Dermis blood vessel endothelial cell (primary cell): Measurements from ENCODE around the gene AGBL5. TPM values are rescaled to one million over a fixed set of nuclear protein-coding genes. Genes with fewer than 3 reads are reported as not detected.
"Not testable (repeated sequence)": the region's sequence is repeated elsewhere in the genome, so short reads cannot be mapped to it uniquely, and the experiment has no call there.

ENCODE experiments used
- DNase-seq: peaks from one replicate; pipeline ENCODE4 v3.0.0; 2010
- total RNA-seq: library from RNA; depleted of rRNA; stranded (reverse); fragments of >200 nt; gene quantifications from 2 replicates; pipeline ENCODE4 v1.2.3, GENCODE V29; 2014

The AGBL5 gene
- total RNA-seq, 1 donor from 2014 or later = 17.0 TPM

- DNase-seq = no peak
These were observed 41.4 kb downstream of the AGBL5 start for GRCh38 chr2:27092696-27093429.

GRCh38 chr2:27093430-27094352 lies 42.2 kb downstream of the AGBL5 start:
- no peak for DNase-seq

- DNase-seq = no peak
These were observed 43.0 kb downstream of the AGBL5 start for GRCh38 chr2:27094353-27094984.

GRCh38 chr2:27095427-27095744 lies 43.9 kb downstream of the AGBL5 start:
- DNase-seq = no peak

GRCh38 chr2:27095745-27096651 lies 44.5 kb downstream of the AGBL5 start:
- DNase-seq = peak; percentile 78

GRCh38 chr2:27096748-27097297 lies 45.4 kb downstream of the AGBL5 start:
- no peak for DNase-seq

- no peak for DNase-seq
These were observed 45.9 kb downstream of the AGBL5 start for GRCh38 chr2:27097341-27097740.

GRCh38 chr2:27099334-27099955 lies 48.0 kb downstream of the AGBL5 start:
- no peak for DNase-seq

GRCh38 chr2:27100036-27100435 lies 48.6 kb downstream of the AGBL5 start:
- no peak for DNase-seq

- no peak for DNase-seq
These were observed 50.9 kb downstream of the AGBL5 start for GRCh38 chr2:27102329-27102728.

GRCh38 chr2:27105981-27106380 lies 54.5 kb downstream of the AGBL5 start:
- DNase-seq = no peak

- no peak for DNase-seq
These were observed 56.8 kb downstream of the AGBL5 start for GRCh38 chr2:27108221-27108620.

GRCh38 chr2:27109083-27109482 lies 57.6 kb downstream of the AGBL5 start:
- DNase-seq = no peak

GRCh38 chr2:27110603-27111352 lies 59.3 kb downstream of the AGBL5 start:
- not testable (repeated sequence) for DNase-seq

- not testable (repeated sequence) for DNase-seq
These were observed 60.1 kb downstream of the AGBL5 start for GRCh38 chr2:27111392-27112078.

- DNase-seq = no peak
These were observed 64.1 kb downstream of the AGBL5 start for GRCh38 chr2:27115519-27115918.

GRCh38 chr2:27117995-27118524 lies 66.6 kb downstream of the AGBL5 start:
- DNase-seq = no peak

GRCh38 chr2:27118525-27119329 lies 67.3 kb downstream of the AGBL5 start, which contains the start of gene CGREF1:
Gene CGREF1 (minus strand): TSS chr2:27119128. CDS start chr2:27104366, 14,762 bp downstream.
- DNase-seq = peak; percentile 23

- DNase-seq = not testable (repeated sequence)
These were observed 67.8 kb downstream of the AGBL5 start for GRCh38 chr2:27119330-27119670.
